Muscle layer of duodenum (tissue), 2 donors: Measurements from ENCODE around the gene TPRX1.
"Not testable (repeated sequence)": the region's sequence is repeated elsewhere in the genome, so short reads cannot be mapped to it uniquely, and the experiment has no call there.

Experiments used
- H3K27ac ChIP-seq: one replicate; pipeline ENCODE4 v1.7.0; 2013; ENCODE audit warnings: mild to moderate bottlenecking, low read length
- H3K27me3 ChIP-seq: one replicate; pipeline ENCODE4 v1.7.0; 2013; ENCODE audit warnings: low read depth, mild to moderate bottlenecking, control low read depth, low read length
- H3K36me3 ChIP-seq, 2 donors: one replicate each; pipeline ENCODE4 v1.7.0; 2013; ENCODE audit warnings: low read length in 2 of 2, control low read depth in 1 of 2, mild to moderate bottlenecking in 1 of 2; ENCODE audit not compliant: insufficient read depth in 2 of 2, control insufficient read depth in 1 of 2
- H3K4me1 ChIP-seq, 2 donors: one replicate each; pipeline ENCODE4 v1.7.0; 2013; ENCODE audit warnings: low read length in 2 of 2, mild to moderate bottlenecking in 2 of 2, control low read depth in 1 of 2, moderate library complexity in 1 of 2; ENCODE audit not compliant: insufficient read depth in 2 of 2, control insufficient read depth in 1 of 2
- H3K4me3 ChIP-seq, 2 donors: one replicate each; pipeline ENCODE4 v1.7.0; 2013; ENCODE audit warnings: low read length in 2 of 2, low read depth in 1 of 2, mild to moderate bottlenecking in 1 of 2
- H3K9me3 ChIP-seq, 2 donors: one replicate each; pipeline ENCODE4 v1.7.0; 2013; ENCODE audit warnings: low read length in 2 of 2, control low read depth in 1 of 2, mild to moderate bottlenecking in 1 of 2; ENCODE audit not compliant: control insufficient read depth in 1 of 2
- donor health status: healthy.

TPRX1 gene

GRCh38 chr19:47766359-47766620 lies 38.1 kb downstream of the TPRX1 start:
- Histone ChIP-seq H3K36me3 (no peaks in the 10 kb centered on the region), H3K4me3 (no peak overlapping the region), H3K27ac (no peak overlapping the region), H3K27me3 (no peaks in the 10 kb centered on the region), H3K9me3 (no peaks in the 10 kb centered on the region), H3K4me1 (peaks cover 0 to 3% of the 10 kb centered on the region in 2 donors)

- no peaks in the 10 kb centered on the region for H3K9me3 ChIP-seq
- H3K4me3 ChIP-seq, result no peak overlapping the region
- no peaks in the 10 kb centered on the region for H3K27me3 ChIP-seq
- no peak overlapping the region for H3K27ac ChIP-seq
- H3K4me1 ChIP-seq, result peaks cover 0 to 3% of the 10 kb centered on the region in 2 donors
- no peaks in the 10 kb centered on the region for H3K36me3 ChIP-seq
These were observed 38.6 kb downstream of the TPRX1 start for GRCh38 chr19:47765523-47766358.

- H3K27ac ChIP-seq, result not testable (repeated sequence)
These were observed 39.6 kb downstream of the TPRX1 start for GRCh38 chr19:47764705-47765104.

GRCh38 chr19:47762615-47763308 lies 41.6 kb downstream of the TPRX1 start:
- peaks cover 0 to 3% of the 10 kb centered on the region in 2 donors for H3K4me1 ChIP-seq
- no peaks in the 10 kb centered on the region for H3K27me3 ChIP-seq
- H3K4me3 ChIP-seq, result no peak overlapping the region
- peaks cover 8 to 16% of the 10 kb centered on the region in 2 donors for H3K36me3 ChIP-seq
- no peaks in the 10 kb centered on the region for H3K9me3 ChIP-seq
- H3K27ac ChIP-seq, result no peak overlapping the region

More at GRCh38 chr19:47764705-47765104, 39.6 kb downstream of the TPRX1 start:
- H3K27me3 ChIP-seq, H3K36me3 ChIP-seq, H3K4me1 ChIP-seq, H3K4me3 ChIP-seq, H3K9me3 ChIP-seq: not testable (repeated sequence)

- Histone ChIP-seq H3K9me3 (no peaks in the 10 kb centered on the region), H3K4me3 (no peak overlapping the region), H3K27me3 (no peaks in the 10 kb centered on the region), H3K36me3 (peaks cover 14 to 23% of the 10 kb centered on the region in 2 donors), H3K27ac (no peak overlapping the region), H3K4me1 (peaks cover 0 to 3% of the 10 kb centered on the region in 2 donors)
These were observed 42.2 kb downstream of the TPRX1 start for GRCh38 chr19:47762151-47762550.

GRCh38 chr19:47761566-47761965 lies 42.8 kb downstream of the TPRX1 start:
- no peak overlapping the region for H3K27ac ChIP-seq
- no peak overlapping the region for H3K4me3 ChIP-seq
- H3K27me3 ChIP-seq, result no peaks in the 10 kb centered on the region
- peaks cover 17 to 28% of the 10 kb centered on the region in 2 donors for H3K36me3 ChIP-seq
- no peaks in the 10 kb centered on the region for H3K9me3 ChIP-seq
- peaks cover 0 to 3% of the 10 kb centered on the region in 2 donors for H3K4me1 ChIP-seq

- H3K9me3 ChIP-seq, result no peaks in the 10 kb centered on the region
- H3K4me1 ChIP-seq, result no peaks in the 10 kb centered on the region
- H3K27ac ChIP-seq, result no peak overlapping the region
- H3K27me3 ChIP-seq, result no peaks in the 10 kb centered on the region
- H3K4me3 ChIP-seq, result no peak overlapping the region
- H3K36me3 ChIP-seq, result peaks cover 26 to 38% of the 10 kb centered on the region in 2 donors
These were observed 43.7 kb downstream of the TPRX1 start for GRCh38 chr19:47760632-47760999.

GRCh38 chr19:47758443-47758804 lies 45.9 kb downstream of the TPRX1 start:
- H3K9me3 ChIP-seq, result no peaks in the 10 kb centered on the region
- no peaks in the 10 kb centered on the region for H3K27me3 ChIP-seq
- peaks cover 31 to 60% of the 10 kb centered on the region in 2 donors for H3K36me3 ChIP-seq
- H3K4me1 ChIP-seq, result no peaks in the 10 kb centered on the region
- H3K4me3 ChIP-seq, result no peak overlapping the region
- H3K27ac ChIP-seq, result no peak overlapping the region

- no peak overlapping the region for H3K4me3 ChIP-seq
- H3K36me3 ChIP-seq, result peaks cover 33 to 66% of the 10 kb centered on the region in 2 donors
- peak overlapping the region; percentile 60 for H3K27ac ChIP-seq
These were observed 46.5 kb downstream of the TPRX1 start for GRCh38 chr19:47757617-47758442.

GRCh38 chr19:47756953-47757608 lies 47.3 kb downstream of the TPRX1 start:
- Histone ChIP-seq H3K36me3 (peaks cover 38 to 73% of the 10 kb centered on the region in 2 donors), H3K9me3 (no peaks in the 10 kb centered on the region), H3K27me3 (no peaks in the 10 kb centered on the region), H3K4me1 (no peaks in the 10 kb centered on the region), H3K4me3 (no peak overlapping the region), H3K27ac (peak overlapping the region; percentile 60)

More at GRCh38 chr19:47757617-47758442, 46.5 kb downstream of the TPRX1 start:
- Histone ChIP-seq H3K9me3 (no peaks in the 10 kb centered on the region), H3K27me3 (no peaks in the 10 kb centered on the region), H3K4me1 (no peaks in the 10 kb centered on the region)

- Histone ChIP-seq H3K36me3 (peaks cover 39 to 77% of the 10 kb centered on the region in 2 donors), H3K9me3 (no peaks in the 10 kb centered on the region), H3K4me3 (no peak overlapping the region), H3K27me3 (no peaks in the 10 kb centered on the region), H3K4me1 (no peaks in the 10 kb centered on the region), H3K27ac (no peak overlapping the region)
These were observed 47.8 kb downstream of the TPRX1 start for GRCh38 chr19:47756627-47756929.
